Measurements from ENCODE around the gene BTBD18. TPM values are rescaled to one million over a fixed set of nuclear protein-coding genes. Genes with fewer than 3 reads are reported as not detected.

BTBD18 gene
- total and polyA plus RNA-seq, 2 donors from 2014 or later = not detected

GRCh38 chr11:57752954-57753353 is 1.3 kb upstream of the BTBD18 start:
- H3K36me3 ChIP-seq (ENCODE audit: control insufficient read depth in 2 of 3, insufficient read depth in 3 of 3, low read length in 3 of 3) = no peaks in the 10 kb centered on the region
- H3K4me3 ChIP-seq (ENCODE audit: low read length in 3 of 3) = no peak overlapping the region
- H3K9ac ChIP-seq (ENCODE audit: low read length in 3 of 3) = no peak overlapping the region
- H3K4me1 ChIP-seq (ENCODE audit: control insufficient read depth in 2 of 3, insufficient read depth in 2 of 3, low read depth in 1 of 3, low read length in 3 of 3) = no peaks in the 10 kb centered on the region
- FAIRE-seq (no peak), DNase-seq (no peak)
- H3K27ac ChIP-seq (ENCODE audit: low read depth in 2 of 2, low read length in 2 of 2) = no peak overlapping the region
- H3K9me3 ChIP-seq (ENCODE audit: control insufficient read depth in 2 of 3, insufficient read depth in 1 of 3, low read length in 3 of 3) = no peaks in the 10 kb centered on the region
- intact Hi-C loops (cut with DNase I) = no loop called here
- no peaks in the 10 kb centered on the region for H3K27me3 ChIP-seq (ENCODE audit: control insufficient read depth, insufficient read depth, low read length)
- TF ChIP-seq, protein P1, sequence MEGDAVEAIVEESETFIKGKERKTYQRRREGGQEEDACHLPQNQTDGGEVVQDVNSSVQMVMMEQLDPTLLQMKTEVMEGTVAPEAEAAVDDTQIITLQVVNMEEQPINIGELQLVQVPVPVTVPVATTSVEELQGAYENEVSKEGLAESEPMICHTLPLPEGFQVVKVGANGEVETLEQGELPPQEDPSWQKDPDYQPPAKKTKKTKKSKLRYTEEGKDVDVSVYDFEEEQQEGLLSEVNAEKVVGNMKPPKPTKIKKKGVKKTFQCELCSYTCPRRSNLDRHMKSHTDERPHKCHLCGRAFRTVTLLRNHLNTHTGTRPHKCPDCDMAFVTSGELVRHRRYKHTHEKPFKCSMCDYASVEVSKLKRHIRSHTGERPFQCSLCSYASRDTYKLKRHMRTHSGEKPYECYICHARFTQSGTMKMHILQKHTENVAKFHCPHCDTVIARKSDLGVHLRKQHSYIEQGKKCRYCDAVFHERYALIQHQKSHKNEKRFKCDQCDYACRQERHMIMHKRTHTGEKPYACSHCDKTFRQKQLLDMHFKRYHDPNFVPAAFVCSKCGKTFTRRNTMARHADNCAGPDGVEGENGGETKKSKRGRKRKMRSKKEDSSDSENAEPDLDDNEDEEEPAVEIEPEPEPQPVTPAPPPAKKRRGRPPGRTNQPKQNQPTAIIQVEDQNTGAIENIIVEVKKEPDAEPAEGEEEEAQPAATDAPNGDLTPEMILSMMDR (IDR thresholded peaks at IDR 0.05; ENCODE audit: borderline replicate concordance, extremely low read depth, insufficient read depth) = no peak

DNA sequence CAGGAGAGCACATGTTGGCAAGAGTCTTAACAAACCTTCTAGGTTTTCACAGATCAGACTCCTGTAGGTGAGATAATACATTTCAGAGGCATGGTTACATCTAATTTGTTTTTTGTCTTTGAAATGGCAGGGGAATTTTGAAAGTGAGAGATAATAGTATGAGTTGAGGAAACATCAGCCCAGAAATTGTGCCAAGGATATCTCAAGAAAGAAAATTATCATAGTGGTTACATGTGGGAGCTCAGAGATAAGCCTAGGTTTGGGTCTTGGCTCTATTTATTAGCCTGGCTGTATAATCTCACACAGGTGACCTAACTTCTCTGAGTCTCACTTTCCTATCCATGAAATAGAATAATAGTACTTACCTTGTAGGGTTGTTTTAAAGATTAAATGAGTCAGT is 443 bp downstream of the BTBD18 start:
- TF ChIP-seq, protein P1 (IDR thresholded peaks at IDR 0.05; ENCODE audit: borderline replicate concordance, extremely low read depth, insufficient read depth) = no peak
- intact Hi-C loops (cut with DNase I) = no loop called here
- H3K4me3 ChIP-seq (ENCODE audit: low read length in 3 of 3) = no peak overlapping the region
- no peaks in the 10 kb centered on the region for H3K9me3 ChIP-seq (ENCODE audit: control insufficient read depth in 2 of 3, insufficient read depth in 1 of 3, low read length in 3 of 3)
- no peak overlapping the region for H3K9ac ChIP-seq (ENCODE audit: low read length in 3 of 3)
- FAIRE-seq (no peak), DNase-seq (no peak)
- no peaks in the 10 kb centered on the region for H3K36me3 ChIP-seq (ENCODE audit: control insufficient read depth in 2 of 3, insufficient read depth in 3 of 3, low read length in 3 of 3)
- no peaks in the 10 kb centered on the region for H3K27me3 ChIP-seq (ENCODE audit: control insufficient read depth, insufficient read depth, low read length)
- no peak overlapping the region for H3K27ac ChIP-seq (ENCODE audit: low read depth in 2 of 2, low read length in 2 of 2)
- peaks cover 0 to 3% (median 0%) of the 10 kb centered on the region in 3 donors for H3K4me1 ChIP-seq (ENCODE audit: control insufficient read depth in 2 of 3, insufficient read depth in 2 of 3, low read depth in 1 of 3, low read length in 3 of 3)

DNA sequence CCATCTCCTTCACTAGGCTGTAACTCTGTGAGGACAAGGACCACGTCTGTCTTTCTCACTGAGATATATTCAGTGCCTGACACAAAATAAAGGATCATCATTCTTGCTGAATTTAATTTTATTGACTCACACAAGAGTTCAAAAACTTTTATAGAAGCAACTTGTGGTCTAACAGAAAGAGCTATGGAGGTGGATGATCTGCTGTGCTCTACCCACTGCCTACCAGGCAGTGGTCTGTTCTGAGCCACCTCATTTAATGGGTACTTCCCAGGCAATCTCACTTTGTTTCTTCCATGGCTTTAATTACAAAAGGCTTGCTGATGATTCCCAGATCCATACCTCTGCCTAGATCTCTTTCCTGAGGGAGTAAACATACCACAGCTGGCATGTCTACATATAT is 4.7 kb downstream of the BTBD18 start:
- TF ChIP-seq, protein P1 (IDR thresholded peaks at IDR 0.05; ENCODE audit: borderline replicate concordance, extremely low read depth, insufficient read depth) = no peak
- H3K27me3 ChIP-seq (ENCODE audit: control insufficient read depth, insufficient read depth, low read length) = no peaks in the 10 kb centered on the region
- no peak overlapping the region for H3K27ac ChIP-seq (ENCODE audit: low read depth in 2 of 2, low read length in 2 of 2)
- no peaks in the 10 kb centered on the region for H3K9me3 ChIP-seq (ENCODE audit: control insufficient read depth in 2 of 3, insufficient read depth in 1 of 3, low read length in 3 of 3)
- FAIRE-seq (no peak), DNase-seq (no peak)
- peaks cover 2 to 14% (median 13%) of the 10 kb centered on the region in 3 donors for H3K4me1 ChIP-seq (ENCODE audit: control insufficient read depth in 2 of 3, insufficient read depth in 2 of 3, low read depth in 1 of 3, low read length in 3 of 3)
- H3K9ac ChIP-seq (ENCODE audit: low read length in 3 of 3) = no peak overlapping the region
- intact Hi-C loops (cut with DNase I) = no loop called here
- H3K36me3 ChIP-seq (ENCODE audit: control insufficient read depth in 2 of 3, insufficient read depth in 3 of 3, low read length in 3 of 3) = peaks cover 4 to 20% (median 13%) of the 10 kb centered on the region in 3 donors
- no peak overlapping the region for H3K4me3 ChIP-seq (ENCODE audit: low read length in 3 of 3)

DNA sequence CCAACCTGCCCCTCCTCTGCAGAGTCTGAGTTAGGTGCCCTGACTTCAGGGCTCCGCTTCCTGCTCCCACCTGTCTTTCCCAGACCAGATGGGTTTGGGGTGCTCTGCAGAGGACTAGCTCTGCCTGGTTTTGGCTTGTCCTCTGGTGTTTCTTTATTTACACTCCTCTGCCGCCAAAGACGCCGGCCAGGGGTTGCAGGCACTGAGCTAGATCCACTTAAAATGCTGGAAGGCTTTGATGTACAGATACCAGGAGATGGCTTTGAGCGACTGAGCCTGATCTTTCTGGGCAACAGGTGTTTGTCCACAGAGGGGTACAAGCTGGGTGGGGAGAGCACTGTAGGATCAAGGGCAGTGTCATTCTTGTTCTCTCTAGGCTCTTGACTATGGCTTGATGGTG is 6.4 kb downstream of the BTBD18 start:
- peaks cover 2 to 14% (median 13%) of the 10 kb centered on the region in 3 donors for H3K4me1 ChIP-seq (ENCODE audit: control insufficient read depth in 2 of 3, insufficient read depth in 2 of 3, low read depth in 1 of 3, low read length in 3 of 3)
- H3K36me3 ChIP-seq (ENCODE audit: control insufficient read depth in 2 of 3, insufficient read depth in 3 of 3, low read length in 3 of 3) = peaks cover 4 to 20% (median 13%) of the 10 kb centered on the region in 3 donors
- no peaks in the 10 kb centered on the region for H3K9me3 ChIP-seq (ENCODE audit: control insufficient read depth in 2 of 3, insufficient read depth in 1 of 3, low read length in 3 of 3)
- intact Hi-C loops (cut with DNase I) = no loop called here
- TF ChIP-seq, protein P1 (IDR thresholded peaks at IDR 0.05; ENCODE audit: borderline replicate concordance, extremely low read depth, insufficient read depth) = no peak
- H3K9ac ChIP-seq (ENCODE audit: low read length in 3 of 3) = no peak overlapping the region
- DNase-seq = no peak
- no peak overlapping the region for H3K27ac ChIP-seq (ENCODE audit: low read depth in 2 of 2, low read length in 2 of 2)
- H3K4me3 ChIP-seq (ENCODE audit: low read length in 3 of 3) = no peak overlapping the region
- no peak for FAIRE-seq
- no peaks in the 10 kb centered on the region for H3K27me3 ChIP-seq (ENCODE audit: control insufficient read depth, insufficient read depth, low read length)
